Neural cell (in vitro differentiated cells): Measurements from ENCODE around the gene UBXN1. TPM values are rescaled to one million over a fixed set of nuclear protein-coding genes. Genes with fewer than 3 reads are reported as not detected.

Source experiments
- H2AFZ ChIP-seq: fragments of 200-600, 300-800 bp; sonication (generic), shearing (Covaris generic); 2 replicates; pipeline ENCODE4 v1.6.0; 2014; ENCODE audit warnings: low read depth, mild to moderate bottlenecking, antibody characterized with exemption, low read length, moderate library complexity
- H3F3A ChIP-seq: fragments of 200-600 bp; shearing (Covaris generic); 2 replicates; pipeline ENCODE4 v1.6.1; 2016; ENCODE audit warnings: mild to moderate bottlenecking, moderate library complexity, mixed read lengths, antibody characterized with exemption, low read length; ENCODE audit not compliant: insufficient read depth, poor library complexity, severe bottlenecking
- H3K27ac ChIP-seq: fragments of 200-600, 300-800 bp; sonication (generic), shearing (Covaris generic); 2 replicates; pipeline ENCODE4 v1.5.1; 2014; ENCODE audit warnings: mild to moderate bottlenecking, low read length, moderate library complexity
- H3K27me3 ChIP-seq: fragments of 300-800, 200-600 bp; sonication (generic), shearing (Covaris generic); 2 replicates; pipeline ENCODE4 v1.6.0; 2014; ENCODE audit warnings: mild to moderate bottlenecking, low read depth, low read length, moderate library complexity; ENCODE audit not compliant: insufficient read depth
- H3K36me3 ChIP-seq: fragments of 300-800, 200-600 bp; sonication (generic), shearing (Covaris generic); 2 replicates; pipeline ENCODE4 v1.5.1; 2014; ENCODE audit warnings: mild to moderate bottlenecking, antibody characterized with exemption, low read length, moderate library complexity; ENCODE audit not compliant: insufficient read depth
- H3K4me2 ChIP-seq: fragments of 300-800, 200-600 bp; sonication (generic), shearing (Covaris generic); 2 replicates; pipeline ENCODE4 v1.6.0; 2014; ENCODE audit warnings: mild to moderate bottlenecking, low read length
- H3K4me3 ChIP-seq: fragments of 300-800, 200-600 bp; sonication (generic), shearing (Covaris generic); 2 replicates; pipeline ENCODE4 v1.5.1; 2014; ENCODE audit warnings: mild to moderate bottlenecking, low read length, moderate library complexity
- H3K79me2 ChIP-seq: fragments of 200-600 bp; shearing (Covaris generic); replicated peaks from 2 replicates; pipeline ENCODE4 v1.6.0; 2014; ENCODE audit warnings: mild to moderate bottlenecking, low read length, moderate library complexity; ENCODE audit not compliant: insufficient read depth
- H3K9ac ChIP-seq: fragments of 300-800, 200-600 bp; sonication (generic), shearing (Covaris generic); 2 replicates; pipeline ENCODE4 v1.6.1; 2016; ENCODE audit warnings: mild to moderate bottlenecking, low read length, mixed read lengths
- H3K9me2 ChIP-seq: fragments of 200-600 bp; shearing (Covaris generic); 2 replicates; pipeline ENCODE4 v1.6.1; 2016; ENCODE audit warnings: mild to moderate bottlenecking, low read length, mixed read lengths; ENCODE audit not compliant: insufficient read depth
- H3K9me3 ChIP-seq: fragments of 200-600, 300-800 bp; sonication (generic), shearing (Covaris generic); 2 replicates; pipeline ENCODE4 v1.6.1; 2016; ENCODE audit warnings: mild to moderate bottlenecking, mixed run types, low read length, moderate library complexity, mixed read lengths
- H4K20me1 ChIP-seq: fragments of 200-600 bp; shearing (Covaris generic); 2 replicates; pipeline ENCODE4 v1.6.1; 2016; ENCODE audit warnings: mild to moderate bottlenecking, mixed run types; ENCODE audit not compliant: insufficient read depth
- EP300 ChIP-seq: fragments of 450-650 bp; conservative IDR thresholded peaks from 2 replicates; pipeline ENCODE4 v1.6.1; 2014; ENCODE audit warnings: antibody characterized with exemption, mild to moderate bottlenecking, moderate library complexity; ENCODE audit not compliant: poor library complexity, severe bottlenecking
- EZH2 ChIP-seq: fragments of 200-600, 300-800 bp; shearing (Covaris generic), sonication (generic); IDR thresholded peaks from 2 replicates; pipeline ENCODE4 v1.6.1; 2014; ENCODE audit warnings: antibody characterized with exemption, low read length, borderline replicate concordance, mild to moderate bottlenecking; ENCODE audit not compliant: insufficient read depth, poor library complexity, severe bottlenecking
- MXI1 ChIP-seq: fragments of 450-650 bp; conservative IDR thresholded peaks from 2 replicates; pipeline ENCODE4 v1.6.1; 2014; ENCODE audit warnings: antibody characterized with exemption, mild to moderate bottlenecking; ENCODE audit not compliant: poor library complexity, severe bottlenecking
- POLR2AphosphoS5 ChIP-seq: IDR thresholded peaks from 2 replicates; pipeline ENCODE4 v1.6.1; 2012
- RAD21 ChIP-seq: fragments of 450-650 bp; conservative IDR thresholded peaks from 2 replicates; pipeline ENCODE4 v1.6.1; 2014; ENCODE audit warnings: antibody characterized with exemption, mild to moderate bottlenecking, moderate library complexity
- SMC3 ChIP-seq: fragments of 450-650 bp; conservative IDR thresholded peaks from 2 replicates; pipeline ENCODE4 v1.6.1; 2014; ENCODE audit warnings: antibody characterized with exemption, mild to moderate bottlenecking, moderate library complexity; ENCODE audit not compliant: poor library complexity
- TAF1 ChIP-seq: IDR thresholded peaks from 2 replicates; pipeline ENCODE4 v1.6.1; 2012; ENCODE audit warnings: low read depth
- polyA plus RNA-seq: library from polyadenylated mRNA; depleted of rRNA; stranded (reverse); fragments of >200 nt; gene quantifications from 2 replicates; pipeline ENCODE4 v1.2.3, GENCODE V29; 2014
- TF ChIP-seq, protein P1 (sequence below): IDR thresholded peaks from 2 replicates; pipeline ENCODE4 v1.6.1; 2012; ENCODE audit warnings: borderline replicate concordance
- TF ChIP-seq, protein P2 (sequence below): fragments of 450-650 bp; IDR thresholded peaks from 2 replicates; pipeline ENCODE4 v1.5.1; 2014; ENCODE audit warnings: antibody characterized with exemption, mild to moderate bottlenecking, moderate library complexity; ENCODE audit not compliant: poor library complexity, severe bottlenecking

Gene UBXN1
- polyA plus RNA-seq, 1 donor from 2014 or later, result 209 TPM

DNA sequence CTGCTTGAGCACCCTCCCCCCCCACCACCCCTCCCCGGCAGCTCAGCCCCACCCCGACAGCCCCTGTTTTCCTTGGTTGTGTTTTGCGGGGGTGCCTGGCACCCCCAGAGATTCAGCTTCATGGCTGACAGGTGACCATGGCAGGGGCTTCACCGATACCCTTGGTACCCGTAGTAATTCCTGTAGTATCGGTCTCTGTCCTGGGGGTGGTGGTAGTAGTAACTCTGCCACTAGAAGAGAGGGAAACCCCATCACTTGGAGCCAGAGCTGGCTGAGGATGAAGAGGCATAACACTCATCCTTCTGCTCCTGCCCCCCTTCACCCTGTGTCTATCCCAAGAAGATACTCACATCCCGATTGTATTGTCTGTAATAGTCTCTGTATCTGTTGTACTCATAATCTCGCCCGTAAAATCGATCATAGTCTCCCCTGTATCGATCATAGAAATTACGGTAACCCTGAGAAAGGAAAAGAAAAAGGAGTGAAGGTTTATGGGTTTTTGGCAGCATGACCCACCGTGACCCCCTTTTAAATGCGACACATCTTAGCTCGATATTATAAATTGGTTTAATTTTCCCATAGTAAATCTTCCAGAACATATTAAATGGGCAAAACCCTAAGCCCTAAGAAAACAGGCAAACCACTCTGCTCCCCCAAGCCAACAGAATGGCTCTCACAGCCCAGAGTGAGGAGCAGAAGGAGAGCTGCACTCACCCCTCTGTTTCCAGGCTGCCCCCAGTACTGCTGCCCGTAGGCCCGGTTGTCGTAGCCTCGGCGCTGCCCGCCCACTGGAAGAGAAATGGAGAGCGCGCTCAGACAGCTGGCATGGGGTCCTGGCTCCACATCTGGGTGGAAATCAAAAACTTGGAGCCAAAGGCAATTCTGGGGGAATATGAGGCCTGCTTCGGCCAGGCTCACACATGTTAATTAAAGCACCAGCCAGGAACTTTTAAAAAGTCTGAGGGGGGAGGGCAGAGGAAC lies 36.6 kb upstream of the UBXN1 start:
- TF ChIP-seq, protein P1, sequence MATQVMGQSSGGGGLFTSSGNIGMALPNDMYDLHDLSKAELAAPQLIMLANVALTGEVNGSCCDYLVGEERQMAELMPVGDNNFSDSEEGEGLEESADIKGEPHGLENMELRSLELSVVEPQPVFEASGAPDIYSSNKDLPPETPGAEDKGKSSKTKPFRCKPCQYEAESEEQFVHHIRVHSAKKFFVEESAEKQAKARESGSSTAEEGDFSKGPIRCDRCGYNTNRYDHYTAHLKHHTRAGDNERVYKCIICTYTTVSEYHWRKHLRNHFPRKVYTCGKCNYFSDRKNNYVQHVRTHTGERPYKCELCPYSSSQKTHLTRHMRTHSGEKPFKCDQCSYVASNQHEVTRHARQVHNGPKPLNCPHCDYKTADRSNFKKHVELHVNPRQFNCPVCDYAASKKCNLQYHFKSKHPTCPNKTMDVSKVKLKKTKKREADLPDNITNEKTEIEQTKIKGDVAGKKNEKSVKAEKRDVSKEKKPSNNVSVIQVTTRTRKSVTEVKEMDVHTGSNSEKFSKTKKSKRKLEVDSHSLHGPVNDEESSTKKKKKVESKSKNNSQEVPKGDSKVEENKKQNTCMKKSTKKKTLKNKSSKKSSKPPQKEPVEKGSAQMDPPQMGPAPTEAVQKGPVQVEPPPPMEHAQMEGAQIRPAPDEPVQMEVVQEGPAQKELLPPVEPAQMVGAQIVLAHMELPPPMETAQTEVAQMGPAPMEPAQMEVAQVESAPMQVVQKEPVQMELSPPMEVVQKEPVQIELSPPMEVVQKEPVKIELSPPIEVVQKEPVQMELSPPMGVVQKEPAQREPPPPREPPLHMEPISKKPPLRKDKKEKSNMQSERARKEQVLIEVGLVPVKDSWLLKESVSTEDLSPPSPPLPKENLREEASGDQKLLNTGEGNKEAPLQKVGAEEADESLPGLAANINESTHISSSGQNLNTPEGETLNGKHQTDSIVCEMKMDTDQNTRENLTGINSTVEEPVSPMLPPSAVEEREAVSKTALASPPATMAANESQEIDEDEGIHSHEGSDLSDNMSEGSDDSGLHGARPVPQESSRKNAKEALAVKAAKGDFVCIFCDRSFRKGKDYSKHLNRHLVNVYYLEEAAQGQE, result no peak
- TF ChIP-seq POLR2AphosphoS5 (no peak), EP300 (no peak), SMC3 (no peak), TAF1 (no peak), MXI1 (no peak), RAD21 (no peak), EZH2 (no peak)
- TF ChIP-seq, protein P2, sequence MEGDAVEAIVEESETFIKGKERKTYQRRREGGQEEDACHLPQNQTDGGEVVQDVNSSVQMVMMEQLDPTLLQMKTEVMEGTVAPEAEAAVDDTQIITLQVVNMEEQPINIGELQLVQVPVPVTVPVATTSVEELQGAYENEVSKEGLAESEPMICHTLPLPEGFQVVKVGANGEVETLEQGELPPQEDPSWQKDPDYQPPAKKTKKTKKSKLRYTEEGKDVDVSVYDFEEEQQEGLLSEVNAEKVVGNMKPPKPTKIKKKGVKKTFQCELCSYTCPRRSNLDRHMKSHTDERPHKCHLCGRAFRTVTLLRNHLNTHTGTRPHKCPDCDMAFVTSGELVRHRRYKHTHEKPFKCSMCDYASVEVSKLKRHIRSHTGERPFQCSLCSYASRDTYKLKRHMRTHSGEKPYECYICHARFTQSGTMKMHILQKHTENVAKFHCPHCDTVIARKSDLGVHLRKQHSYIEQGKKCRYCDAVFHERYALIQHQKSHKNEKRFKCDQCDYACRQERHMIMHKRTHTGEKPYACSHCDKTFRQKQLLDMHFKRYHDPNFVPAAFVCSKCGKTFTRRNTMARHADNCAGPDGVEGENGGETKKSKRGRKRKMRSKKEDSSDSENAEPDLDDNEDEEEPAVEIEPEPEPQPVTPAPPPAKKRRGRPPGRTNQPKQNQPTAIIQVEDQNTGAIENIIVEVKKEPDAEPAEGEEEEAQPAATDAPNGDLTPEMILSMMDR, result no peak
- H3K9ac ChIP-seq, result no peak overlapping the region
- H3K9me3 ChIP-seq, result no peaks in the 10 kb centered on the region
- no peak overlapping the region for H3K4me2 ChIP-seq
- H3K9me2 ChIP-seq, result no peaks in the 10 kb centered on the region
- H3K4me3 ChIP-seq, result no peak overlapping the region
- H3K36me3 ChIP-seq, result peaks cover 13% of the 10 kb centered on the region
- H3F3A ChIP-seq, result no peaks in the 10 kb centered on the region
- peaks cover 3% of the 10 kb centered on the region for H3K79me2 ChIP-seq
- no peaks in the 10 kb centered on the region for H4K20me1 ChIP-seq
- H3K27me3 ChIP-seq, result no peaks in the 10 kb centered on the region
- H2AFZ ChIP-seq, result no peak overlapping the region
- no peak overlapping the region for H3K27ac ChIP-seq

DNA sequence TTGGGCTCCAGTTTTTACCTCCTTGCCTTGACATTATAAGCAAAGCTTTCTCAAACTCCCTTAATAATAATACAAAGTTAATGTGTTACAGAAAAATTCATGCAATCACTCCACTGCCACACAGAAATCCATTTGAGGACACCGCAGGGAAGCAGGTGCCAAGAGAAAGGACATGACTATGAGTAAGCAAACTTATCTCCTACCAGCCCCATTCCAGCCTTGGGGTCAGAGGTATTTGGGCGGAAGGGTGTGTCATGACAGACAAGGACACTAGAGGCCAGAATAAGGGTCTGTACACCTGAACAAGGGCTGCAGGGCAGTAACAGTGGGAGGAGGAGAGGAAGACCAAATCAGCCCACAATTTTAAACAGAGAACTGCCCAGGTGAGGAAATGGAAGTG lies 34.5 kb upstream of the UBXN1 start:
- Histone ChIP-seq H3F3A (no peaks in the 10 kb centered on the region), H4K20me1 (no peaks in the 10 kb centered on the region), H2AFZ (no peak overlapping the region), H3K27me3 (no peaks in the 10 kb centered on the region), H3K27ac (no peak overlapping the region), H3K9me2 (no peaks in the 10 kb centered on the region), H3K4me2 (no peak overlapping the region), H3K9me3 (no peaks in the 10 kb centered on the region), H3K36me3 (peaks cover 11% of the 10 kb centered on the region), H3K79me2 (peaks cover 9% of the 10 kb centered on the region), H3K9ac (no peak overlapping the region), H3K4me3 (no peak overlapping the region)
- no peak for TF ChIP-seq SMC3
- TF ChIP-seq MXI1, result no peak
- TF ChIP-seq, protein P1, result no peak
- no peak for TF ChIP-seq RAD21
- TF ChIP-seq, protein P2, result no peak
- TF ChIP-seq POLR2AphosphoS5, result no peak
- no peak for TF ChIP-seq EZH2
- TF ChIP-seq EP300, result no peak
- TF ChIP-seq TAF1, result no peak
